CD4-positive, alpha-beta T cell treated with Interleukin-4 for 1 hour (primary cell): Measurements from ENCODE around the gene INPP5A.

Source experiments
- DNase-seq, 2 donors: peaks; one replicate each; pipeline ENCODE4 v3.0.0-alpha.2; 2020 to 2022

The INPP5A gene

DNA sequence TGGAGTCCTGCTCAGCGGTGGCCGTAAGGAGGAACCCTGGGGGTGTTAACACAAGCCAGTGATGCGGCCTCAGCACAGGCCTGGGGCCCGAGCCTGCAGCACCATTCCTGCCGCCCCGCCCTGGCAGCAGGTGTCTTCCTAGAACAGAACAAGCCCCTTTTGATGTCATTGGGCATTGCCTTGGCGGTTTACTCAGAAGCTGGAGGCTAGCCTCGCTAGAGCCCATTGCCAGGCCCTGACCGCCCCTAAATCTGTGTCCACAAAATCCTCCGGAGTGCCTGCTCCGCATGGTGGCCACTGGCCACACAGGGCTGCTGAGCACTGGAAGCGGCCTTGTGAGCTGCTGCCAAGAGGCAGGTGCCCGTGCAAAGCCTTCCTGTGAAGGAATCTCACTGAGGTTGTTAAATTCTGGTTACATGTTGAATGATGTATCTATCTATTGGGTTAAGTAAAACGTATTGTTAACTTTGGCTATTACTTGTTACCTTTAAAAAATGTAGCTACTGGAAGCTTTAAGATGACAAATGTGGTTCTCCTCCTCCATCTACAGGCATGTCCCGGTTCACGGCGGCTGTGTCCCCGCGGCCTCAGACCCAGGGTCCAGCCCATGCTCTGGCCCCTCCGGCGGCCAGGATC, 1.2 kb upstream of the INPP5A start:
- no peak for DNase-seq

- peak; percentile 100 for DNase-seq
Measured at GRCh38 chr10:132536877-132537683, 507 bp upstream of the INPP5A start.

DNA sequence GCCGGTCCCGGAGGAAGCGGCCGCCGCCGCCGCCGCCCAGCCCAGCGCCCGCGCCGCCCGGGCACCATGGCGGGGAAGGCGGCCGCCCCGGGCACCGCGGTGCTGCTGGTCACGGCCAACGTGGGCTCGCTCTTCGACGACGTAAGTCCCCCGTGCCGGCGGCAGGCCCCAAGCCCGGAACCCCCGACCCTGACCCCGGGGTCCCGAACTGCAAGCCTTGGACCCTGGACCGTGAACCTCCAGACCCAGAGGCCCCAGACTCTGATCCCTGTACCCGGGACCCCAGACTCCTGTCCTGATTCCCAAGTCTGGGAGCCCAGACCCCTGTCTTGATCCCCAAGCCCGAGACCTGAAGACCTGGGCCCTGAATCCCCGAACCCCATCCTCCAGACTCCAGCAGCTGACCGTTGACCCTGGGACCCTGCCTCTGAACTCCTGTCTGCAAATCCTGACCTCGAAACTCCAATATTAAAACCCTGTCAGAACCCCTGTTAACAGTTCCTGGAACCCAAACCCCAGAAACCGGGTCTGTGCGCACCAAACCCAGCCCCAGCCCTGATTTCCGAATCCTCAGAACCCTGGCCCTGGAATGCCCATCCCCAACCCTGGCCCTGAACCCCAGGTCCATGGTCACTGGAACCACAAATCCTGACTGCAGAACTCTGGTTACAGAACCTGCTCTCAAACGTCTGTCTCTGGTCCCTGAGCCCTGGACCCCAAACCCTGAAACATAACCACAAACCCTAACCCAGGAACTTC, 623 bp downstream of the INPP5A start:
- no peak for DNase-seq

GRCh38 chr10:132538790-132539421, 1.3 kb downstream of the INPP5A start:
- no peak for DNase-seq

DNA sequence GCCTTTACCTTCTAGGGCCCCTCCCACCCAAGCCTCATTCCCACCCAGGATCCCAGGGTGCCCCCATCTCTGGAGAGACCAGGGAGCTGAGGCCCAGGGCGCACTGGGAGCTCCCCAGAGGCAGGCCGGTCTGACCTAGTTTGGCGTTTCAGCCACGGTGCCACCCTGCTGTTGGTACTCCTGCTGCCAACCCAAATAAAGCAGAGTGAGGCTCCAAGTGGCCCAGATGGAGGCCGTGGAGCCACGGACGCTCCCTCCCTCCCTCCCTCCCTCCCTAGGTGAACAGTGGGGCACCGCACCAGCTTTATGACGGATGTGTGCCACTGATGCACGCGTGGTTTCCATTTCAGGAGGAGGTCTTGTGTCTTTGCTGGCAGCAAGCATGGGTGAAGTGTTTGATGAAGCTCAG, 1.8 kb downstream of the INPP5A start:
- DNase-seq, result peak in 1 of 2 donors; percentile 41

DNA sequence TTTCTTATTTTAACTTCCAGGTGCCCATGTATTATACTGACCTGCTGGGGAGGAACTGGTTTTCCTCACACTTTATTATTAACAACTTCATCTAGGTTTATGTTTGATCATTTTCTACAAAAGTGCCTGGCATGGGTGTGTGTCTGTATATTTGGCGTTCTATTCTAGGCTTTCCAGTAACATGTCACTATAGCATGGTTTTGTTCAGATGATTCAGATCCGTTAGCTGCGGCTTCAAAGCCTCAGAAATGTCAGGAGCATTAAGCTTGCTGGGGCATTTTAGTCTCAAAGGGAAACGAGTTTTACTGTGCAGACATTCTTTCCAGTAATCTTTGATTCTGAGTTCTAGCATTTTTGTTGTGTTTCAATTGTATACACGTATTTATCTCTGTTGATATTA, 2.3 kb downstream of the INPP5A start:
- no peak for DNase-seq

DNA sequence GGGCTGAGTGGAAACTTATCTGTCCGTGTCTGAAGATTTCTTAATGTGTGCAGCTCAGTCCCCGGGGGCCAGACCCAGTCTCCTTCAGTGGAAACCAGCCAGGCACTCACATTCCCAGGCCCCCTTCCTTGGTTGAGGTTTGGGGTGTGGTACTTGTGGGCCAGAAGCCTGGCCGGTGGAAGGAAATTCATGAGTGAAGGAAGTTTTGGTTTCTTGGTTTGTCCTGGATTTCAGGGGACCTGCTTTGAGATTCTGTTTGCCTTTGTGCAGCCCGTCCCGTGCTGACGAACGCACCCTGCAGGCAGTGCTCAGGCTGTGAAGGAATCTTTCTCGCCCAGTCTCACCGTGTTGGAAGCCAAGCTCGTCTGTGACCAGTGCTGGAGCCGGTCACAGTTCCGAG, 2.9 kb downstream of the INPP5A start:
- DNase-seq, result no peak

DNA sequence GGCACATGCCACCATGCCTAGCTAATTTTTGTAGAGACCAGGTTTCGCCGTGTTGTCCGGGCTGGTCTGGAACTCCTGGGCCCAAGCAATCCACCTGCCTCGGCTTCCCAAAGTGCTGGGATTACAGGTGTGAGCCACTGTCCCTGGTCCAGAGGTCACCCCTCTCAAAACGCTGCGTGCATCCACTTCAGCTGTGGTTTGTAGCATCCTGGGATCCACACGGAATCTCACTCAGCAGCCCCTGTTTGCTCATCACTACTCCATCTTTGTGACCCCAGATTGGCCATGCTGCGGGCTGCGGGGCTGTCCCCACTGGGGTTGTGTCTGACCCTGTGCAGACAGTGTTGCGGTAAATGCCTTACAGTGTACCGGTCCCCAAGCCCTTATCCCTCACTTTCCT, 3.5 kb downstream of the INPP5A start:
- DNase-seq, result no peak

DNA sequence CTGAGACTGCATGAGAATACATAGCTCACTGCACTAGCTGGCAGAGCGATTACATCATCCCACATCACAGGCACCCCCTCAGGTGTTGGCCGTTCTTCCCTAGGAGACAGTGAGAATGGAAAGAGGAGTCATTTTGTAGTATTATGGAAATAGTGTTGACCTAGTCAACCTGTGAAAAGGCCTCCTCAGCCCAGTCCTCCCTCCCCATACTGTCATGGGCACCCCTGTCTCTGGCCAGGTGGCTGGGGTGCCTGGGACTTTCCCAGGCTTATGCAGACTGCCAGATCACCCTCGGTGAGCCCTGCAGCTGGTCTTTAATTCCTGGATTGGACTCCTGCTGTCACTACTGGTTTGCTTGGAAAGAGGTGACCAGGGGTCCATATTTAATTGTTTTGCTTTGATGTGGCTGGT, 4.0 kb downstream of the INPP5A start:
- DNase-seq, result no peak

- DNase-seq, result no peak
Measured at GRCh38 chr10:132542086-132542775, 4.6 kb downstream of the INPP5A start.

- no peak for DNase-seq
Measured at GRCh38 chr10:132542819-132543218, 5.2 kb downstream of the INPP5A start.

- DNase-seq, result no peak
Measured at GRCh38 chr10:132543916-132544743, 6.5 kb downstream of the INPP5A start.

GRCh38 chr10:132544744-132545658, 7.4 kb downstream of the INPP5A start:
- DNase-seq, result peak in 1 of 2 donors; percentile 29

DNA sequence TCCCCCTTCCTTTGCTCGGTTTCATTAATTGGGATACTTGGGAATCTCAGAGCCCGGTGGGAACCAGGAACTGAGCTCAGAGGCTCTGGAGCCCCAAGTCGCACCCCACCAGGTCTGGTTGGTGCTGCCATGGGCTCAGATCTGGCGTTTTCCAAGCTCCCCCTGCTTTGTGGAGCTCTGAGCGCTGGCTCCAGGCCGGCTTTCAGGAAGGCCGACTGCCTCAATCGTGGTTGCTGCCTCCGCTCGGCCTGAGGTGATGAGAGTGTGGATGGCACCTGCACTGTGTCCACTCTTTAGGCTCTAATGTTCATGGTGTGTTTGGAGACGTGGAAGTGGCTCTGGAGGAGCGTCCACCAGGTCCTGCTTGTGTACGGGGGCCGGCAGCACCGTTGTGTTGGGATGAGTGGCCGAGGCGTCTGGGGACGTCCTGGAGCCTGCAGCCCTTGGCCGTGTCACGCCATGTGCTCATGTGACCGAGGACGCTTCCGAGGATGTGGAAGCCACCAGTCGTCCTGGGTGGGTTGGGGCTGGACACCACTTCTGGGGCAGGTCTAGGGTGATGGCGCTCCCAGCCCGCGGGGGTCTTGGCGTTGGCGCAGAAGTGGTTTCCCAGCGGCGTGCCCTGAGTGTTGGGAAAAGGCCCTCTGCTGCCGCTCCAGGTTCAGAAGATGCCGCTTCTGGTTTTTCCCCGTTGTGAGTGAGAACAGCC, 8.2 kb downstream of the INPP5A start:
- DNase-seq, result no peak

- DNase-seq, result peak in 1 of 2 donors; percentile 64
Measured at GRCh38 chr10:132546567-132547420, 9.2 kb downstream of the INPP5A start.

DNA sequence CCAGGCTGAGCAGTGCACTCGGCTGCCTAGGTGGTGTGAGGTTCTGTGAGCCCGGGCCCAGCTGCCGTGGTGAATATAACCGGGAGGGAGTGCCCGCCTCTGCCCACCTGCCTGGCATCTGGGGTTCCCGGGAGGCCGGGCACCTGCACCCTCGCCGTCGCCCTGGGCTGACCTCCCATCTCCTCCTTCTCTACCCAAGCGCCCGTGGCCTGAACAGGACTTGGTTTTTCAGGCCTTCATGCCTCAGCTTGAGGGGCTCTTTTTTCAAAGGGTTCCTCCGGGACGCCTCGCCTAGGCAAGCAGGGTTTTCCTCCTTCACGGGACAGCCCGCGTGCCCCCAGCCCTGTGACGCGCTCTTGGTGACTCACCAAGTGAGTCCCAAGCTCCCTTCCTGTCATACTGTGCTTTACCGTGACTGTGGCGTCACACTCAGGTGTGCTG, 9.9 kb downstream of the INPP5A start:
- DNase-seq, result peak in 1 of 2 donors; percentile 68

DNA sequence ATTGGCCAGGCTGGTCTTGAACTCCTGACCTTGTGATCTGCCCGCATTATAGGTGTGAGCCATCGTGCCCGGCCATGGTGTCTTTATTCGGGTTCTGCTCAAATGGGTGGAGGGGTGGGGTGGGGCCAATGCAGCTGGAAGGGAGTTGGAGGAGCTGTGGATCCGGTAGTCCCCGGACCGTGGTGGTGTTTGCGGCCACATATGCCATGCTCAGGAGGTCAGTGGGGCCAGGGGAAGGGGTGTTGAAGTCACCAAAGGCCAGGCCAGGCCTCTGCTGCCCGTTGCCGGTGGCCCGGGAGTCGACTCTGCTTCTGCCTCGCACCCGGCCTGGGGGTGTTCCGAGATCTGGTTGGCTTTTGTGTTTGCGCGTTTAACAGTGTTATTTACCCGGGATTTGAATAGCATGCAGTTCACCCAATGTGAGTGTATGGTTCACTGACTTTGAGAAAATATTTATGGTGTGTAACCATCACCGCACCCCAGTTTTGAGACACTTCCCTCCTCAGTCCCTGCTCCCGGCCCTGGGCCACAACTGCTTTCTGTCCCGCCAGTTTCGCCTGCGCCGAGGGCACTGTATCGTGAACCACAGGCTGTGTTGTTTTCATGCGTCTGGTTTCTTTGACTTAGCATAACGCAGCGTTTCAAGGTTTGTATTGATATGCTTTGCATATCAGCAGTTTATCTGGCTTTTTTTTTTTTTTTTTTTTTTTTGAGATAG, 10.7 kb downstream of the INPP5A start:
- peak in 1 of 2 donors; percentile 52 for DNase-seq

GRCh38 chr10:132548869-132549268, 11.3 kb downstream of the INPP5A start:
- DNase-seq, result no peak
